SK-N-MC (cell line): ENCODE measurements around the gene GGNBP2.

Experiments
- EZH2 ChIP-seq: fragments of 200-600 bp; sonication (generic); IDR thresholded peaks from one replicate; pipeline ENCODE4 v1.6.1; 2017; ENCODE audit warnings: antibody characterized with exemption
- FOXP2 ChIP-seq: optimal IDR thresholded peaks from 2 replicates; pipeline ENCODE3; 2011; ENCODE audit warnings: mild to moderate bottlenecking, moderate library complexity; ENCODE audit not compliant: insufficient read depth; ENCODE audit errors: extremely low read length, control extremely low read depth
- POLR2AphosphoS5 ChIP-seq: IDR thresholded peaks from 2 replicates; pipeline ENCODE4 v1.6.1; 2012; ENCODE audit warnings: mild to moderate bottlenecking, low read depth, low read length, borderline replicate concordance

GRCh38 chr17:36514856-36515255 is 29.9 kb upstream of the GGNBP2 start:
- TF ChIP-seq POLR2AphosphoS5 = no peak
- TF ChIP-seq EZH2 = no peak
- no peak for TF ChIP-seq FOXP2
